Stimulated activated CD8-positive, alpha-beta memory T cell treated with anti-CD3 and anti-CD28 coated beads, Interleukin-7, amount 100 ng/mL, for 1 hour (primary cell): ENCODE measurements around the gene RXRG.

ENCODE experiments used
- DNase-seq, 2 donors: peaks; one replicate each; pipeline ENCODE4 v3.0.0-alpha.2; 2020; ENCODE audit warnings: low read depth in 2 of 2

Gene RXRG

GRCh38 chr1:165409657-165410358, 35.1 kb downstream of the RXRG start:
- DNase-seq: no peak

- no peak for DNase-seq
Observed at GRCh38 chr1:165408518-165408917, 36.4 kb downstream of the RXRG start.

- no peak for DNase-seq
Observed at GRCh38 chr1:165407398-165407797, 37.5 kb downstream of the RXRG start.

GRCh38 chr1:165403835-165404482, 41.0 kb downstream of the RXRG start:
- no peak for DNase-seq

- DNase-seq: no peak
Observed at GRCh38 chr1:165402517-165403111, 42.3 kb downstream of the RXRG start.

- DNase-seq: no peak
Observed at GRCh38 chr1:165397944-165398343, 47.0 kb downstream of the RXRG start.

GRCh38 chr1:165395901-165396300, 49.0 kb downstream of the RXRG start:
- no peak for DNase-seq

GRCh38 chr1:165395478-165395877, 49.4 kb downstream of the RXRG start:
- DNase-seq: no peak

GRCh38 chr1:165392634-165393571, 52.0 kb downstream of the RXRG start:
- DNase-seq: peak; percentile 77

- no peak for DNase-seq
Observed at GRCh38 chr1:165389609-165390008, 55.3 kb downstream of the RXRG start.

- no peak for DNase-seq
Observed at GRCh38 chr1:165387961-165388360, 57.0 kb downstream of the RXRG start.

- DNase-seq: no peak
Observed at GRCh38 chr1:165387505-165387904, 57.4 kb downstream of the RXRG start.

GRCh38 chr1:165383599-165384405, 61.1 kb downstream of the RXRG start:
- DNase-seq: no peak

GRCh38 chr1:165383067-165383466, 61.9 kb downstream of the RXRG start:
- DNase-seq: no peak

GRCh38 chr1:165381745-165382505, 63.0 kb downstream of the RXRG start:
- no peak for DNase-seq

- DNase-seq: no peak
Observed at GRCh38 chr1:165376811-165377311, 68.1 kb downstream of the RXRG start.

GRCh38 chr1:165376041-165376810, 68.7 kb downstream of the RXRG start:
- DNase-seq: no peak

GRCh38 chr1:165375623-165376022, 69.3 kb downstream of the RXRG start:
- DNase-seq: no peak

GRCh38 chr1:165371588-165372225, 73.2 kb downstream of the RXRG start:
- DNase-seq: no peak
